SK-N-SH (cell line): Measurements from ENCODE around the gene ZNF79. TPM values are rescaled to one million over a fixed set of nuclear protein-coding genes. Genes with fewer than 3 reads are reported as not detected.

Experiments
- CTCF ChIA-PET: fragments of 300-600, 350-600 bp; formaldehyde crosslinking; extraction: SDS; loops from one replicate; lab custom pipeline; 2021; lab: Yijun Ruan, JAX
- POLR2A ChIA-PET: fragments of 350-600 bp; sonication (Branson Sonifier 250); formaldehyde crosslinking; extraction: SDS; loops from one replicate; lab custom pipeline; 2020; ENCODE audit warnings: antibody characterized with exemption, inconsistent platforms; lab: Yijun Ruan, JAX
- DNase-seq: peaks from one replicate; pipeline ENCODE4 v3.0.0; 2012
- H2AFZ ChIP-seq: fragments of 200-600 bp; sonication (generic); 2 replicates; pipeline ENCODE4 v1.8.1; 2016; ENCODE audit warnings: antibody characterized with exemption, mild to moderate bottlenecking, low read depth
- H3F3A ChIP-seq: fragments of 200-600 bp; sonication (generic); replicated peaks from 2 replicates; pipeline ENCODE3; 2016; ENCODE audit warnings: antibody characterized with exemption, mild to moderate bottlenecking; ENCODE audit not compliant: insufficient read depth
- H3K27ac ChIP-seq, 2 experiments: fragments of 200-500 bp in 1 of 2; fragments of 200-600 bp in 1 of 2; sonication (Bioruptor generic) in 1 of 2; sonication (generic), shearing (Covaris generic) in 1 of 2; 2 replicates each; pipeline versions ENCODE4 v1.5.1 to v1.6.1; 2014 to 2016; ENCODE audit warnings: low read depth in 2 of 2, inconsistent platforms in 1 of 2, low read length in 1 of 2, mild to moderate bottlenecking in 1 of 2, mixed read lengths in 1 of 2
- H3K27me3 ChIP-seq: fragments of 200-600 bp; sonication (generic), shearing (Covaris generic); 2 replicates; pipeline ENCODE4 v1.6.1; 2016; ENCODE audit warnings: mixed run types; ENCODE audit not compliant: insufficient read depth
- H3K36me3 ChIP-seq, 2 experiments: fragments of 200-500 bp in 1 of 2; fragments of 200-600 bp in 1 of 2; sonication (Bioruptor generic) in 1 of 2; sonication (generic) in 1 of 2; replicated peaks in 1 of 2; 2 replicates each; pipeline versions ENCODE3 to v1.5.1; 2014 to 2016; ENCODE audit warnings: low read length in 1 of 2, mild to moderate bottlenecking in 1 of 2; ENCODE audit not compliant: insufficient read depth in 2 of 2, control insufficient read depth in 1 of 2
- H3K4me1 ChIP-seq, 2 experiments: fragments of 200-500 bp in 1 of 2; fragments of 200-600 bp in 1 of 2; sonication (Bioruptor generic) in 1 of 2; sonication (generic), shearing (Covaris generic) in 1 of 2; 2 replicates each; pipeline versions ENCODE4 v1.5.1 to v1.6.1; 2014 to 2016; ENCODE audit warnings: low read depth in 1 of 2, low read length in 1 of 2, mixed run types in 1 of 2; ENCODE audit not compliant: insufficient read depth in 2 of 2, control insufficient read depth in 1 of 2
- H3K4me2 ChIP-seq: fragments of 200-600 bp; sonication (generic), shearing (Covaris generic); 2 replicates; pipeline ENCODE4 v1.6.1; 2017; ENCODE audit warnings: mixed run types
- H3K4me3 ChIP-seq, 2 experiments: fragments of 200-500 bp in 1 of 2; fragments of 200-600 bp in 1 of 2; sonication (Bioruptor generic) in 1 of 2; sonication (generic), shearing (Covaris generic) in 1 of 2; 2 replicates each; pipeline versions ENCODE4 v1.5.1 to v1.8.1; 2014 to 2016; ENCODE audit warnings: low read depth in 2 of 2, inconsistent platforms in 1 of 2, low read length in 1 of 2, mild to moderate bottlenecking in 1 of 2, mixed read lengths in 1 of 2, moderate library complexity in 1 of 2
- H3K79me2 ChIP-seq: fragments of 200-600 bp; sonication (generic); 2 replicates; pipeline ENCODE4 v1.8.1; 2017; ENCODE audit warnings: mild to moderate bottlenecking; ENCODE audit not compliant: insufficient read depth
- H3K9ac ChIP-seq: fragments of 200-600 bp; sonication (generic); 2 replicates; pipeline ENCODE4 v1.6.1; 2017; ENCODE audit warnings: mixed run types
- H3K9me2 ChIP-seq: fragments of 200-600 bp; sonication (generic); 2 replicates; pipeline ENCODE4 v1.6.1; 2017; ENCODE audit warnings: mixed run types
- H3K9me3 ChIP-seq: fragments of 200-600 bp; sonication (generic); 2 replicates; pipeline ENCODE4 v1.6.1; 2017; ENCODE audit warnings: mixed run types, mild to moderate bottlenecking, moderate library complexity
- H4K20me1 ChIP-seq: fragments of 200-600 bp; sonication (generic); 2 replicates; pipeline ENCODE4 v1.6.1; 2017; ENCODE audit warnings: mild to moderate bottlenecking, mixed run types; ENCODE audit not compliant: insufficient read depth
- CHD2 ChIP-seq: fragments of 150-350 bp; IDR thresholded peaks from 2 replicates; pipeline ENCODE4 v1.6.1; 2018; ENCODE audit warnings: low read length; ENCODE audit not compliant: partially characterized antibody
- ELF1 ChIP-seq: IDR thresholded peaks from 2 replicates; pipeline ENCODE4 v1.4.0; 2012
- EZH2phosphoT487 ChIP-seq: fragments of 200-600 bp; sonication (generic); IDR thresholded peaks from 2 replicates; pipeline ENCODE4 v1.6.1; 2017; ENCODE audit warnings: low read depth, mixed run types, mild to moderate bottlenecking, antibody characterized with exemption, moderate library complexity, borderline replicate concordance
- FOXJ3 ChIP-seq: sonication (generic); formaldehyde crosslinking; IDR thresholded peaks from 2 replicates; pipeline ENCODE4 v1.5.1; 2020; ENCODE audit warnings: mild to moderate bottlenecking, missing genetic modification reagents
- JUND ChIP-seq: IDR thresholded peaks from 2 replicates; pipeline ENCODE4 v1.4.0; 2012
- MEF2A ChIP-seq: IDR thresholded peaks from 2 replicates; pipeline ENCODE4 v1.4.0; 2012; ENCODE audit warnings: low read depth, borderline replicate concordance
- RFX5 ChIP-seq: IDR thresholded peaks from 2 replicates; pipeline ENCODE4 v1.6.1; 2012; ENCODE audit warnings: mild to moderate bottlenecking, improper control_type of control experiment, low read length
- TAF1 ChIP-seq: IDR thresholded peaks from 2 replicates; pipeline ENCODE4 v1.6.1; 2012; ENCODE audit warnings: low read depth, mild to moderate bottlenecking, low read length, moderate library complexity, borderline replicate concordance
- WGBS: methylation state at CpG from one replicate; pipeline ENCODE4 v1.1.6; 2017; ENCODE audit warnings: low lambda C conversion rate; 5-methylcytosine and 5-hydroxymethylcytosine counted together
- polyA plus RNA-seq, 3 experiments: library from polyadenylated mRNA; depleted of rRNA; stranded (reverse); fragments of >200 nt; gene quantifications; 2 replicates each; pipeline ENCODE4 v1.2.3, GENCODE V29; 2012
- TF ChIP-seq, protein P1 (sequence below): IDR thresholded peaks from 2 replicates; pipeline ENCODE4; 2012
- TF ChIP-seq, protein P2 (sequence below): IDR thresholded peaks from 2 replicates; pipeline ENCODE4 v1.4.0; 2012; ENCODE audit warnings: low read depth
- TF ChIP-seq, protein P3 (sequence below): fragments of 200-600 bp; sonication (generic); IDR thresholded peaks from 2 replicates; pipeline ENCODE4 v1.6.1; 2017; ENCODE audit warnings: antibody characterized with exemption, mild to moderate bottlenecking, moderate library complexity
- TF ChIP-seq, protein P4 (sequence below): IDR thresholded peaks from 2 replicates; pipeline ENCODE4 v1.6.1; 2012; ENCODE audit warnings: mild to moderate bottlenecking, low read depth, low read length, moderate library complexity

Gene ZNF79
- polyA plus RNA-seq, 1 of the 3 experiments (the other 2 are of a cell fraction) = 4.6 TPM

DNA sequence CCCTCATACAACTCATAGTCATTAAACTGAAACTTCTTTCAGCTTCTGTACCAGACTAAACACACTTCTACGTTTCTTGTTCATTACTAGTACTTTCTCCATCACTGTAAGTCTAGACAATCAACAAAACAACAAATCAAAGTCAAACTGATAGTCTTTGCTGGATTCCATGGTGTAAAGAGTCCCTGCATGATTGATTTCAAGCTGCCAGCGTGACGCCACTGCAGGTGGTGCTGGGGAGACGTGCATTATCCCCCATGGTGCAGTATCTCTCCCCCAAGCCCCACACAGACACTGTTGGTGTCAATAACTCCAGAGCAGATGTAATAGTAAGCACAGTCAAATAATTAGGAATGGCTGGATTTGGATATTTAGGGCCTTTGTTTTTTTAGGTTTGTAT, 37.9 kb upstream of the ZNF79 start:
- H3K36me3 ChIP-seq = no peaks in the 10 kb centered on the region
- no peak overlapping the region for H3K9ac ChIP-seq
- POLR2A ChIA-PET = no interaction called here
- H3K4me3 ChIP-seq = no peak overlapping the region
- no peaks in the 10 kb centered on the region for H3K9me2 ChIP-seq
- TF ChIP-seq MEF2A (no peak), RFX5 (no peak), FOXJ3 (CRISPR knock-in tag) (no peak), CHD2 (no peak), TAF1 (no peak), ELF1 (no peak), JUND (no peak), EZH2phosphoT487 (no peak)
- TF ChIP-seq, protein P1, sequence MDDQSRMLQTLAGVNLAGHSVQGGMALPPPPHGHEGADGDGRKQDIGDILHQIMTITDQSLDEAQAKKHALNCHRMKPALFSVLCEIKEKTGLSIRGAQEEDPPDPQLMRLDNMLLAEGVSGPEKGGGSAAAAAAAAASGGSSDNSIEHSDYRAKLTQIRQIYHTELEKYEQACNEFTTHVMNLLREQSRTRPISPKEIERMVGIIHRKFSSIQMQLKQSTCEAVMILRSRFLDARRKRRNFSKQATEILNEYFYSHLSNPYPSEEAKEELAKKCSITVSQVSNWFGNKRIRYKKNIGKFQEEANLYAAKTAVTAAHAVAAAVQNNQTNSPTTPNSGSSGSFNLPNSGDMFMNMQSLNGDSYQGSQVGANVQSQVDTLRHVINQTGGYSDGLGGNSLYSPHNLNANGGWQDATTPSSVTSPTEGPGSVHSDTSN = no peak
- TF ChIP-seq, protein P2, sequence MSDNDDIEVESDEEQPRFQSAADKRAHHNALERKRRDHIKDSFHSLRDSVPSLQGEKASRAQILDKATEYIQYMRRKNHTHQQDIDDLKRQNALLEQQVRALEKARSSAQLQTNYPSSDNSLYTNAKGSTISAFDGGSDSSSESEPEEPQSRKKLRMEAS = no peak
- TF ChIP-seq, protein P3, sequence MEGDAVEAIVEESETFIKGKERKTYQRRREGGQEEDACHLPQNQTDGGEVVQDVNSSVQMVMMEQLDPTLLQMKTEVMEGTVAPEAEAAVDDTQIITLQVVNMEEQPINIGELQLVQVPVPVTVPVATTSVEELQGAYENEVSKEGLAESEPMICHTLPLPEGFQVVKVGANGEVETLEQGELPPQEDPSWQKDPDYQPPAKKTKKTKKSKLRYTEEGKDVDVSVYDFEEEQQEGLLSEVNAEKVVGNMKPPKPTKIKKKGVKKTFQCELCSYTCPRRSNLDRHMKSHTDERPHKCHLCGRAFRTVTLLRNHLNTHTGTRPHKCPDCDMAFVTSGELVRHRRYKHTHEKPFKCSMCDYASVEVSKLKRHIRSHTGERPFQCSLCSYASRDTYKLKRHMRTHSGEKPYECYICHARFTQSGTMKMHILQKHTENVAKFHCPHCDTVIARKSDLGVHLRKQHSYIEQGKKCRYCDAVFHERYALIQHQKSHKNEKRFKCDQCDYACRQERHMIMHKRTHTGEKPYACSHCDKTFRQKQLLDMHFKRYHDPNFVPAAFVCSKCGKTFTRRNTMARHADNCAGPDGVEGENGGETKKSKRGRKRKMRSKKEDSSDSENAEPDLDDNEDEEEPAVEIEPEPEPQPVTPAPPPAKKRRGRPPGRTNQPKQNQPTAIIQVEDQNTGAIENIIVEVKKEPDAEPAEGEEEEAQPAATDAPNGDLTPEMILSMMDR = no peak
- TF ChIP-seq, protein P4, sequence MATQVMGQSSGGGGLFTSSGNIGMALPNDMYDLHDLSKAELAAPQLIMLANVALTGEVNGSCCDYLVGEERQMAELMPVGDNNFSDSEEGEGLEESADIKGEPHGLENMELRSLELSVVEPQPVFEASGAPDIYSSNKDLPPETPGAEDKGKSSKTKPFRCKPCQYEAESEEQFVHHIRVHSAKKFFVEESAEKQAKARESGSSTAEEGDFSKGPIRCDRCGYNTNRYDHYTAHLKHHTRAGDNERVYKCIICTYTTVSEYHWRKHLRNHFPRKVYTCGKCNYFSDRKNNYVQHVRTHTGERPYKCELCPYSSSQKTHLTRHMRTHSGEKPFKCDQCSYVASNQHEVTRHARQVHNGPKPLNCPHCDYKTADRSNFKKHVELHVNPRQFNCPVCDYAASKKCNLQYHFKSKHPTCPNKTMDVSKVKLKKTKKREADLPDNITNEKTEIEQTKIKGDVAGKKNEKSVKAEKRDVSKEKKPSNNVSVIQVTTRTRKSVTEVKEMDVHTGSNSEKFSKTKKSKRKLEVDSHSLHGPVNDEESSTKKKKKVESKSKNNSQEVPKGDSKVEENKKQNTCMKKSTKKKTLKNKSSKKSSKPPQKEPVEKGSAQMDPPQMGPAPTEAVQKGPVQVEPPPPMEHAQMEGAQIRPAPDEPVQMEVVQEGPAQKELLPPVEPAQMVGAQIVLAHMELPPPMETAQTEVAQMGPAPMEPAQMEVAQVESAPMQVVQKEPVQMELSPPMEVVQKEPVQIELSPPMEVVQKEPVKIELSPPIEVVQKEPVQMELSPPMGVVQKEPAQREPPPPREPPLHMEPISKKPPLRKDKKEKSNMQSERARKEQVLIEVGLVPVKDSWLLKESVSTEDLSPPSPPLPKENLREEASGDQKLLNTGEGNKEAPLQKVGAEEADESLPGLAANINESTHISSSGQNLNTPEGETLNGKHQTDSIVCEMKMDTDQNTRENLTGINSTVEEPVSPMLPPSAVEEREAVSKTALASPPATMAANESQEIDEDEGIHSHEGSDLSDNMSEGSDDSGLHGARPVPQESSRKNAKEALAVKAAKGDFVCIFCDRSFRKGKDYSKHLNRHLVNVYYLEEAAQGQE = no peak
- H3K27me3 ChIP-seq = no peaks in the 10 kb centered on the region
- H3K79me2 ChIP-seq = no peaks in the 10 kb centered on the region
- 97% methylated on average over 4 of the region's 4 CpGs for WGBS
- CTCF ChIA-PET = interaction anchor here (0.8 kb wide), 1 partner anchor 21 kb away, joined by 3 read pairs; no protein-coding TSS in a partner anchor
- no peak for DNase-seq
- H3K9me3 ChIP-seq = no peaks in the 10 kb centered on the region
- H3K4me1 ChIP-seq = peaks cover 0 to 9% of the 10 kb centered on the region in 2 experiments; a peak in 2 of 4 replicates
- no peak overlapping the region for H3K27ac ChIP-seq
- H3F3A ChIP-seq = peaks cover 24% of the 10 kb centered on the region
- H3K4me2 ChIP-seq = no peak overlapping the region
- no peaks in the 10 kb centered on the region; the same call in 1 of the 2 replicates for H4K20me1 ChIP-seq
- no peak overlapping the region for H2AFZ ChIP-seq
